Measurements from ENCODE around the gene L2HGDH. TPM values are rescaled to one million over a fixed set of nuclear protein-coding genes. Genes with fewer than 3 reads are reported as not detected.

L2HGDH gene
- total and polyA plus RNA-seq, 10 of the 15 experiments (the other 5 are each of a cell fraction or from before 2014, with no cell fraction given) = 2.6 to 18.3 (median 13.5) TPM

DNA sequence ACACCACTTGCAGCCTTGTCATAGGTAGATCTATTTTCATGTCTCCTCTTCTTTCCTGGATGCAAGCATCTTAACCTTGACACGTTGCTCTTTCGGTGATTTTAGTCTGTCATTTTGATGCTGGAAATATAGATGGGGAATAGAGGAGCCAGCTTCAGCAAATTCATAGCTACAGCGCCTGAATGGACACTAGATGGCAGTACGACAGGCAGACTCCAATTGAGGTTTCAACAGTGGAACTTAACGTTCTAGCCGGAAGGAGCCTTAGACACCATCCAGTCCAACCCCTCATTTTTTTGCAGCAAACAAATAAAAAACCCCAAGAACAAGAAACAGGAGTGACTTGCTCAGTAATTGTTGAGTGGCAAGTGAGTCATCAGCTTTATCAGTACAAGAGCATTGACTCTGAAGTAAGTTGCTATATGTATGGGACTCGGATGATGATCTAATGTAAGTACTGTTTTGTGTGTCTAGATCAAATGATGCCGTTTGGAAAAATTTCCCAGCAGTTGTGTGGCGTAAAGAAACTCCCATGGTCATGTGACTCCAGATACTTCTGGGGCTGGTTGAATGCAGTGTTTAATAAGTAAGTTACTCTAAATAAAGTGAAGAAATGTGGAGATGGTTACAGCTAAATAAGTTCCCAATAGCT, 9.1 kb upstream of the L2HGDH start (continued):
- TF ChIP-seq, protein P1, sequence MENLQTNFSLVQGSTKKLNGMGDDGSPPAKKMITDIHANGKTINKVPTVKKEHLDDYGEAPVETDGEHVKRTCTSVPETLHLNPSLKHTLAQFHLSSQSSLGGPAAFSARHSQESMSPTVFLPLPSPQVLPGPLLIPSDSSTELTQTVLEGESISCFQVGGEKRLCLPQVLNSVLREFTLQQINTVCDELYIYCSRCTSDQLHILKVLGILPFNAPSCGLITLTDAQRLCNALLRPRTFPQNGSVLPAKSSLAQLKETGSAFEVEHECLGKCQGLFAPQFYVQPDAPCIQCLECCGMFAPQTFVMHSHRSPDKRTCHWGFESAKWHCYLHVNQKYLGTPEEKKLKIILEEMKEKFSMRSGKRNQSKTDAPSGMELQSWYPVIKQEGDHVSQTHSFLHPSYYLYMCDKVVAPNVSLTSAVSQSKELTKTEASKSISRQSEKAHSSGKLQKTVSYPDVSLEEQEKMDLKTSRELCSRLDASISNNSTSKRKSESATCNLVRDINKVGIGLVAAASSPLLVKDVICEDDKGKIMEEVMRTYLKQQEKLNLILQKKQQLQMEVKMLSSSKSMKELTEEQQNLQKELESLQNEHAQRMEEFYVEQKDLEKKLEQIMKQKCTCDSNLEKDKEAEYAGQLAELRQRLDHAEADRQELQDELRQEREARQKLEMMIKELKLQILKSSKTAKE (IDR thresholded peaks at IDR 0.05; ENCODE audit: low read depth, poor library complexity, severe bottlenecking) = no peak
- TF ChIP-seq SMC3 (IDR thresholded peaks at IDR 0.05; ENCODE audit: borderline replicate concordance, low read length) = peak; percentile 76
- no peak for TF ChIP-seq KLF5 (IDR thresholded peaks at IDR 0.05; ENCODE audit: partially characterized antibody)
- TF ChIP-seq TAF1 (IDR thresholded peaks at IDR 0.05; ENCODE audit: borderline replicate concordance, low read depth, low read length) = no peak
- TF ChIP-seq JUNB (IDR thresholded peaks at IDR 0.05) = peak; percentile 86
- TF ChIP-seq RB1 (IDR thresholded peaks at IDR 0.05; ENCODE audit: borderline replicate concordance) = no peak
- peak; percentile 31; the same call in 1 of the 2 replicates for TF ChIP-seq TCF7 (IDR thresholded peaks at IDR 0.05; ENCODE audit: borderline replicate concordance)
- TF ChIP-seq HDAC6 (IDR thresholded peaks at IDR 0.05; ENCODE audit: unreplicated experiment) = no peak
- no peak for TF ChIP-seq SUPT20H (IDR thresholded peaks at IDR 0.05; ENCODE audit: borderline replicate concordance, control insufficient read depth, low read depth, low read length)
- TF ChIP-seq NRF1 (conservative IDR thresholded peaks at IDR 0.05; ENCODE audit: low read depth, low read length) = no peak
- TF ChIP-seq ZNF384 (IDR thresholded peaks at IDR 0.05; ENCODE audit: borderline replicate concordance, low read depth, low read length) = peak; percentile 58
- no peak for TF ChIP-seq ASH2L (IDR thresholded peaks at IDR 0.05; ENCODE audit: borderline replicate concordance, low read depth)
- TF ChIP-seq, protein P2, sequence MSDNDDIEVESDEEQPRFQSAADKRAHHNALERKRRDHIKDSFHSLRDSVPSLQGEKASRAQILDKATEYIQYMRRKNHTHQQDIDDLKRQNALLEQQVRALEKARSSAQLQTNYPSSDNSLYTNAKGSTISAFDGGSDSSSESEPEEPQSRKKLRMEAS (IDR thresholded peaks at IDR 0.05; ENCODE audit: low read depth, low read length) = no peak
- TF ChIP-seq HSF1 (IDR thresholded peaks at IDR 0.05; ENCODE audit: low read depth, low read length) = no peak
- TF ChIP-seq PAX8 (IDR thresholded peaks at IDR 0.05) = no peak
- TF ChIP-seq GABPA (IDR thresholded peaks at IDR 0.05; ENCODE audit: low read depth) = no peak
- TF ChIP-seq SIN3A (IDR thresholded peaks at IDR 0.05; ENCODE audit: low read depth, low read length) = no peak
- no peak for TF ChIP-seq BMI1 (IDR thresholded peaks at IDR 0.05; ENCODE audit: borderline replicate concordance)
- no peak for TF ChIP-seq TBL1XR1 (IDR thresholded peaks at IDR 0.05; ENCODE audit: low read depth, low read length)
- no peak for TF ChIP-seq KDM1A (IDR thresholded peaks at IDR 0.05; ENCODE audit: borderline replicate concordance)
- no peak for TF ChIP-seq RBBP5 (conservative IDR thresholded peaks at IDR 0.05)
- no peak for TF ChIP-seq RELA (IDR thresholded peaks at IDR 0.05; ENCODE audit: borderline replicate concordance, partially characterized antibody)
- TF ChIP-seq SPI1 (IDR thresholded peaks at IDR 0.05; ENCODE audit: borderline replicate concordance, insufficient read depth, low read depth, low read length) = no peak
- no peak for TF ChIP-seq PML (IDR thresholded peaks at IDR 0.05; ENCODE audit: low read length)
- no peak for TF ChIP-seq TCF3 (IDR thresholded peaks at IDR 0.05; ENCODE audit: borderline replicate concordance, insufficient read depth, low read depth, low read length)
- no peak for TF ChIP-seq CBX5 (IDR thresholded peaks at IDR 0.05; ENCODE audit: low read depth)
- no peak for TF ChIP-seq BRCA1 (IDR thresholded peaks at IDR 0.05; ENCODE audit: low read depth, low read length)
- no peak for TF ChIP-seq CBFB (IDR thresholded peaks at IDR 0.05; ENCODE audit: low read depth)
- no peak for TF ChIP-seq RFX5 (IDR thresholded peaks at IDR 0.05; ENCODE audit: low read depth, low read length)
- TF ChIP-seq MTA2 (IDR thresholded peaks at IDR 0.05; ENCODE audit: low read depth) = no peak
- TF ChIP-seq NFIC (IDR thresholded peaks at IDR 0.05; ENCODE audit: low read depth, low read length) = peak; percentile 52; the same call in 1 of the 2 replicates
